HepG2 (cell line): Measurements from ENCODE around the gene GRHL3. TPM values are rescaled to one million over a fixed set of nuclear protein-coding genes. Genes with fewer than 3 reads are reported as not detected.

Experiments used
- ATAC-seq: fragments of 200-7000 bp; cut with Tn5 transposase; 3 replicates; pipeline ENCODE4 v1.9.1; 2020; ENCODE audit warnings: mild to moderate bottlenecking, moderate library complexity
- BruUV-seq: library from RNA; stranded (reverse); fragments of 400-500 nt; replicated peaks from 2 replicates; lab custom pipeline; 2021; lab: Mats Ljungman, UMichigan
- CTCF ChIA-PET: fragments of 300-600 bp; formaldehyde crosslinking; extraction: SDS; loops from one replicate; lab custom pipeline; 2021; ENCODE audit warnings: low total read pairs, inconsistent platforms, low intra/inter-chr PET ratio; lab: Yijun Ruan, JAX
- POLR2A ChIA-PET: fragments of 350-600 bp; sonication (Branson Sonifier 250); formaldehyde crosslinking; loops from one replicate; lab custom pipeline; 2020; ENCODE audit warnings: antibody characterized with exemption, inconsistent platforms; lab: Yijun Ruan, JAX
- DNase-seq: peaks from one replicate; pipeline ENCODE4 v3.0.0-alpha.2; 2015; ENCODE audit warnings: low spot score
- FAIRE-seq: peaks from 3 replicates; lab custom pipeline; 2011; peaks lifted over from hg19 to GRCh38; lab: Jason Lieb, UNC
- H2AFZ ChIP-seq: one replicate; pipeline ENCODE4 v1.6.1; 2011; ENCODE audit warnings: low read length, inconsistent platforms
- H3K27ac ChIP-seq: fragments of 300-600 bp; 3 replicates; pipeline ENCODE4 v1.8.0; 2011; ENCODE audit warnings: mixed run types, mild to moderate bottlenecking, mixed read lengths, low read length, inconsistent platforms; ENCODE audit not compliant: insufficient read depth; ENCODE audit errors: extremely low read length
- H3K27me3 ChIP-seq, 2 experiments: fragments of 200-600 bp in 1 of 2; 2 replicates in 1 of 2; 3 replicates in 1 of 2; pipeline versions ENCODE4 v1.6.0 to v1.8.0; 2011; ENCODE audit warnings: low read length in 2 of 2, mild to moderate bottlenecking in 2 of 2, moderate library complexity in 2 of 2, inconsistent platforms in 1 of 2; ENCODE audit not compliant: insufficient read depth in 2 of 2, control insufficient read depth in 1 of 2
- H3K36me3 ChIP-seq, 2 experiments: fragments of 200-600 bp in 1 of 2; replicated peaks in 1 of 2; 2 replicates in 1 of 2; 3 replicates in 1 of 2; pipeline versions ENCODE4 v1.5.1 to v1.8.0; 2011; ENCODE audit warnings: low read length in 2 of 2, inconsistent platforms in 1 of 2; ENCODE audit not compliant: insufficient read depth in 2 of 2, control insufficient read depth in 1 of 2
- H3K4me1 ChIP-seq: 2 replicates; pipeline ENCODE4 v1.5.1; 2012; ENCODE audit warnings: low read length, inconsistent platforms; ENCODE audit not compliant: insufficient read depth
- H3K4me2 ChIP-seq: 2 replicates; pipeline ENCODE4 v1.6.0; 2011; ENCODE audit warnings: low read depth, low read length, inconsistent platforms
- H3K4me3 ChIP-seq, 3 experiments: fragments of 200-600 bp in 1 of 3; sonication (generic), shearing (Covaris generic) in 1 of 3; replicated peaks in 1 of 3; 2 replicates each; pipeline ENCODE4 v1.5.1; 2011 to 2016; ENCODE audit warnings: low read length in 3 of 3, inconsistent platforms in 2 of 3, low read depth in 2 of 3, mild to moderate bottlenecking in 2 of 3, control low read depth in 1 of 3, mixed read lengths in 1 of 3; ENCODE audit not compliant: insufficient read depth in 1 of 3
- H3K79me2 ChIP-seq: one replicate; pipeline ENCODE4 v1.6.1; 2011; ENCODE audit warnings: low read length, inconsistent platforms; ENCODE audit not compliant: insufficient read depth
- H3K9ac ChIP-seq: 2 replicates; pipeline ENCODE4 v1.6.0; 2011; ENCODE audit warnings: mild to moderate bottlenecking, low read depth, low read length, inconsistent platforms; ENCODE audit not compliant: insufficient read depth
- H3K9me3 ChIP-seq: 2 replicates; pipeline ENCODE4 v1.5.1; 2012; ENCODE audit warnings: mild to moderate bottlenecking, low read length
- H4K20me1 ChIP-seq: 2 replicates; pipeline ENCODE4 v1.6.0; 2011; ENCODE audit warnings: inconsistent platforms, mild to moderate bottlenecking, low read length, moderate library complexity; ENCODE audit not compliant: insufficient read depth
- KDM2A ChIP-seq: sonication (generic); formaldehyde crosslinking; IDR thresholded peaks from 2 replicates; pipeline ENCODE4 v1.4.0; 2020; ENCODE audit warnings: low read depth, missing genetic modification reagents, borderline replicate concordance
- MYC ChIP-seq: sonication (generic); formaldehyde crosslinking; IDR thresholded peaks from 2 replicates; pipeline ENCODE4 v1.9.0; 2021; ENCODE audit warnings: missing genetic modification reagents, borderline replicate concordance
- ZNF646 ChIP-seq: sonication (generic); formaldehyde crosslinking; IDR thresholded peaks from 2 replicates; pipeline ENCODE4 v1.9.0; 2021; ENCODE audit warnings: mild to moderate bottlenecking, missing genetic modification reagents
- WGBS: methylation state at CpG from one replicate; pipeline ENCODE4 v1.1.6; 2017; ENCODE audit warnings: low lambda C conversion rate; 5-methylcytosine and 5-hydroxymethylcytosine counted together
- in situ Hi-C: cut with HindIII; loops from 2 replicates; pipeline ENCODE4 v1.10.0; 2017; ENCODE audit warnings: low pct_unique_long_range_greater_than_20kb; ENCODE audit not compliant: extremely low pct_ligation_motif_present
- intact Hi-C: fragments of 100-400 bp; cut with micrococcal nuclease; formaldehyde crosslinking; loops from one replicate; pipeline ENCODE4 v1.10.0; 2022; ENCODE audit not compliant: unreplicated experiment
- polyA plus RNA-seq, 8 experiments: library from polyadenylated mRNA; depleted of rRNA in 3 of 8; stranded (reverse) in 7 of 8; unstranded in 1 of 8; fragments of >200 nt; fragmentation: Illumina TruSeq in 4 of 8; extraction: Trizol in 4 of 8; gene quantifications; 2 replicates each; pipeline versions ENCODE4 v1.2.1 to v1.2.3, GENCODE V29; 2011 to 2016; ENCODE audit warnings: low read depth in 4 of 8, missing spikeins in 1 of 8, mixed read lengths in 1 of 8; ENCODE audit not compliant: insufficient read depth in 1 of 8
- total RNA-seq, 5 experiments: library from RNA; depleted of rRNA; stranded (reverse); fragments of >200 nt; fragmentation: Illumina TruSeq; extraction: Trizol; gene quantifications; 2 replicates each; pipeline ENCODE4 v1.2.3, GENCODE V29; 2016; ENCODE audit warnings: low read depth in 1 of 5
- TF ChIP-seq, protein P1 (sequence below): sonication (generic); formaldehyde crosslinking; conservative IDR thresholded peaks from 2 replicates; pipeline ENCODE4 v1.4.0; 2020; ENCODE audit warnings: missing genetic modification reagents

GRHL3 gene
- total and polyA plus RNA-seq, 2 of the 13 experiments (the other 11 are each of a cell fraction or from before 2014, with no cell fraction given): not detected

GRCh38 chr1:24302209-24302611 lies 16.9 kb upstream of the GRHL3 start:
- Histone ChIP-seq H3K79me2 (no peaks in the 10 kb centered on the region), H3K27ac (no peak overlapping the region), H4K20me1 (no peaks in the 10 kb centered on the region), H3K4me2 (no peak overlapping the region), H3K9ac (no peak overlapping the region), H3K4me3 (no peak overlapping the region), H3K27me3 (peaks cover 1 to 43% of the 10 kb centered on the region in 2 experiments; a peak in 3 of 5 replicates), H3K9me3 (no peaks in the 10 kb centered on the region), H2AFZ (no peak overlapping the region), H3K4me1 (no peaks in the 10 kb centered on the region), H3K36me3 (no peaks in the 10 kb centered on the region)
- WGBS: 37% methylated on average over 3 of the region's 3 CpGs
- ChIA-PET CTCF (no interaction called here), POLR2A (no interaction called here)
- TF ChIP-seq ZNF646 (no peak), KDM2A (no peak), MYC (CRISPR knock-in tag) (no peak)
- TF ChIP-seq, protein P1, sequence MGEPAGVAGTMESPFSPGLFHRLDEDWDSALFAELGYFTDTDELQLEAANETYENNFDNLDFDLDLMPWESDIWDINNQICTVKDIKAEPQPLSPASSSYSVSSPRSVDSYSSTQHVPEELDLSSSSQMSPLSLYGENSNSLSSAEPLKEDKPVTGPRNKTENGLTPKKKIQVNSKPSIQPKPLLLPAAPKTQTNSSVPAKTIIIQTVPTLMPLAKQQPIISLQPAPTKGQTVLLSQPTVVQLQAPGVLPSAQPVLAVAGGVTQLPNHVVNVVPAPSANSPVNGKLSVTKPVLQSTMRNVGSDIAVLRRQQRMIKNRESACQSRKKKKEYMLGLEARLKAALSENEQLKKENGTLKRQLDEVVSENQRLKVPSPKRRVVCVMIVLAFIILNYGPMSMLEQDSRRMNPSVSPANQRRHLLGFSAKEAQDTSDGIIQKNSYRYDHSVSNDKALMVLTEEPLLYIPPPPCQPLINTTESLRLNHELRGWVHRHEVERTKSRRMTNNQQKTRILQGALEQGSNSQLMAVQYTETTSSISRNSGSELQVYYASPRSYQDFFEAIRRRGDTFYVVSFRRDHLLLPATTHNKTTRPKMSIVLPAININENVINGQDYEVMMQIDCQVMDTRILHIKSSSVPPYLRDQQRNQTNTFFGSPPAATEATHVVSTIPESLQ (CRISPR knock-in tag): no peak
- no peak for ATAC-seq
- no peak for FAIRE-seq
- DNase-seq: no peak
- no TSS peak for BruUV-seq
- in situ Hi-C loops (no loop called here), intact Hi-C loops (no loop called here)
